Upper lobe of left lung (tissue), 6 donors: ENCODE measurements around the gene HDAC1. TPM values are rescaled to one million over a fixed set of nuclear protein-coding genes. Genes with fewer than 3 reads are reported as not detected.

Source experiments
- ATAC-seq, 2 donors: fragments of 200-7000 bp; cut with Tn5 transposase; one replicate each; pipeline ENCODE4 v1.9.1; 2022; ENCODE audit warnings: mild to moderate bottlenecking in 2 of 2, moderate library complexity in 2 of 2; ENCODE audit not compliant: low FRiP score in 2 of 2
- DNase-seq, 2 donors: peaks; one replicate each; pipeline ENCODE4 v3.0.0-alpha.2; 2019 to 2020
- H3K27ac ChIP-seq, 4 donors: fragments of 200-600 bp; sonication (generic); one replicate each; pipeline ENCODE4 v1.5.1; 2016 to 2019
- H3K27me3 ChIP-seq, 4 donors: fragments of 200-600 bp; sonication (generic); one replicate each; pipeline ENCODE4 v1.5.1; 2017 to 2019
- H3K36me3 ChIP-seq, 4 donors: fragments of 200-600 bp; sonication (generic); one replicate each; pipeline ENCODE4 v1.5.1; 2016 to 2019
- H3K4me1 ChIP-seq, 4 donors: fragments of 200-600 bp; sonication (generic); one replicate each; pipeline ENCODE4 v1.5.1; 2018 to 2019
- H3K4me3 ChIP-seq, 4 donors: fragments of 200-600 bp; sonication (generic); one replicate each; pipeline ENCODE4 v1.5.1; 2017 to 2019; ENCODE audit warnings: mild to moderate bottlenecking in 2 of 4, moderate library complexity in 1 of 4
- H3K9me3 ChIP-seq, 4 donors: fragments of 200-600 bp; sonication (generic); one replicate each; pipeline ENCODE4 v1.5.1; 2018 to 2019
- EP300 ChIP-seq, 4 donors: sonication (generic); formaldehyde crosslinking; IDR thresholded peaks; one replicate each; pipeline ENCODE4 v1.5.1; 2017; ENCODE audit warnings: antibody characterized with exemption in 4 of 4, control low read depth in 2 of 4
- POLR2A ChIP-seq, 4 donors: fragments of 450-650 bp; IDR thresholded peaks; one replicate each; pipeline ENCODE4 v1.5.1; 2016 to 2017; ENCODE audit warnings: antibody characterized with exemption in 4 of 4, mild to moderate bottlenecking in 2 of 4
- POLR2AphosphoS5 ChIP-seq, 2 donors: sonication (generic); formaldehyde crosslinking; IDR thresholded peaks; one replicate each; pipeline ENCODE4 v1.5.1; 2017; ENCODE audit warnings: antibody characterized with exemption in 2 of 2
- WGBS, 2 donors: methylation state at CpG; one replicate each; pipeline ENCODE4 v1.1.5; 2017 to 2018; 5-methylcytosine and 5-hydroxymethylcytosine counted together
- total RNA-seq, 6 donors: library from RNA; depleted of rRNA in 4 of 6; stranded (reverse); fragments of >200 nt in 4 of 6; gene quantifications; one replicate each; pipeline versions ENCODE4 v1.1.0 to v1.2.1, GENCODE V29; 2016 to 2021
- TF ChIP-seq, protein P1 (sequence below), 6 experiments: fragments of 450-650 bp in 4 of 6; fragments of 200-600 bp in 2 of 6; sonication (generic) in 2 of 6; IDR thresholded peaks; one replicate each; pipeline ENCODE4 v1.5.1; 2016 to 2019; ENCODE audit warnings: antibody characterized with exemption in 6 of 6
- donor health status: DM: no; HTN: no; CAD: no; lungs with moderate emphysema.
- donor health status: DM: no; HTN: yes; CAD: no; lungs with severe emphysema.

HDAC1 gene
- total RNA-seq, 6 donors from 2014 or later: 36.8 to 78.0 (median 48.8) TPM

DNA sequence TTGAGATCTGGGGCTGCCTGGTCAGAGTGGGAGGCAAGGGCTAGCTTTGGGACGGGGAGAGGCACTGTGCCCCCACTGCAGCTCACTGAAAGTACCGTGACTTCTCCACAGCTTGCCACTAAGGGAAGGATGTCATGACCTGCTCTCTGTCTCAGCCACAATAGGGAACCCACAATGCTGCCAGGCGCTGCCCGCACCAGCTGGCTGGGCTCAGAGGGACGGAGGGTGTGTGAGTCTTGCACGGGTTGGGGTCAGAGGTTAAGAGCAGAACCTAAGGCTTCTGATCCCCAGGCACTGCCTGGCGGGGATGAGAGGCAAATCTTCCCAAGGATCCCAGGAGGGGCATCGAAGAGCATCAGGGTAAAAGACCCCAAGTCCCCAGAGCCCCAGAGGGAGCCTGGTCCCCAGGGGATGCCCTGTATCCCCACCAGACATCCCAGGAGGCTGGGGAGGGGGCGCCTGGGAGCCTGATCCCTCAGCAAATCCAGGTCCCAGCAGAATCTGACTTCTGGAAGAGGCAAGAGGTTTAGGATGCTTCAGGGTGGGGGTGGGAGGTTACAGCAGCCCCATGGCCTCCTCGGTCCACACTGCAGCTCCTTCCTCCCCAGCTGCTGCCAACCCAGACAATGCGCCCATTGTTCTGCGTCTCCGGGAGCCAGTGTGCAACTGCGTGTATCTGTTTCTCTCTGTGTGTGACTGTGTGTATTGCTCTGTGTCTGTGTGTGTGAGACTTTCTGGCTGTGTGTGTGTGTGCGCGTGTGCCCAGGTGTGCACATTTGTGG is 46.2 kb downstream of the HDAC1 start:
- Histone ChIP-seq H3K36me3 (peaks cover 0 to 6% (median under 1%) of the 10 kb centered on the region in 4 donors), H3K4me1 (peaks cover 44 to 62% (median 51%) of the 10 kb centered on the region in 4 donors), H3K27me3 (no peaks in the 10 kb centered on the region), H3K4me3 (no peak overlapping the region), H3K9me3 (no peaks in the 10 kb centered on the region), H3K27ac (peak overlapping the region in 3 of 4 donors; percentile 16 to 89 (median 58))
- ATAC-seq (peak; percentile 19 to 38), DNase-seq (peak; percentile 57 to 84)
- WGBS, 2 donors: 20 to 58% methylated on average over 1 to 16 of the region's 16 CpGs
- TF ChIP-seq POLR2AphosphoS5 (IDR thresholded peaks at IDR 0.05) (no peak), POLR2A (IDR thresholded peaks at IDR 0.05) (no peak), EP300 (IDR thresholded peaks at IDR 0.05) (no peak)
- TF ChIP-seq, protein P1, sequence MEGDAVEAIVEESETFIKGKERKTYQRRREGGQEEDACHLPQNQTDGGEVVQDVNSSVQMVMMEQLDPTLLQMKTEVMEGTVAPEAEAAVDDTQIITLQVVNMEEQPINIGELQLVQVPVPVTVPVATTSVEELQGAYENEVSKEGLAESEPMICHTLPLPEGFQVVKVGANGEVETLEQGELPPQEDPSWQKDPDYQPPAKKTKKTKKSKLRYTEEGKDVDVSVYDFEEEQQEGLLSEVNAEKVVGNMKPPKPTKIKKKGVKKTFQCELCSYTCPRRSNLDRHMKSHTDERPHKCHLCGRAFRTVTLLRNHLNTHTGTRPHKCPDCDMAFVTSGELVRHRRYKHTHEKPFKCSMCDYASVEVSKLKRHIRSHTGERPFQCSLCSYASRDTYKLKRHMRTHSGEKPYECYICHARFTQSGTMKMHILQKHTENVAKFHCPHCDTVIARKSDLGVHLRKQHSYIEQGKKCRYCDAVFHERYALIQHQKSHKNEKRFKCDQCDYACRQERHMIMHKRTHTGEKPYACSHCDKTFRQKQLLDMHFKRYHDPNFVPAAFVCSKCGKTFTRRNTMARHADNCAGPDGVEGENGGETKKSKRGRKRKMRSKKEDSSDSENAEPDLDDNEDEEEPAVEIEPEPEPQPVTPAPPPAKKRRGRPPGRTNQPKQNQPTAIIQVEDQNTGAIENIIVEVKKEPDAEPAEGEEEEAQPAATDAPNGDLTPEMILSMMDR (IDR thresholded peaks at IDR 0.05): no peak

DNA sequence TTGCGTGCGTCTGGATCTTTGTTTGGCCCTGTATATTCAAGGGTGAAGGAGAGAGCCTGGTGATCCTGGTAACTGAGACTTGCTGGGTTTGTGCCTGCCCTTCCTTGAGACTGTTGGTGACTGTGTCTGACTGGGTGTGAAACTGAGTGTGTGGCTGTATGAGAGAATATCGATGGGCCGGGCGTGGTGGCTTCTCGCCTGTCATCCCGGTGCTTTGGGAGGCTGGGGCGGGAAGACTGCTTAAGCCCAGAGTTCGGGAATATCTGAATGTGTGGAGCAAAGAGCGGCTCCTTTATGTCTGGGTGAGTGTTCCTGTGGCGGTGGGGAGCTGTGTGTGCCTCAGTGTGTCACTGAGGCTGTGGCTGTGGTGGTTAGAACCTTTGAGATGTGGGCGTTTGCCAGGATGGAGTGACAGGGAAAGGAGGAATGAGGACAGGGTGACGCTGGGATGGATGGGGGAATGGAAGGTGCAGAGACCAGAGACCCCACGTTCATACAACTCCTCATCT is 46.8 kb downstream of the HDAC1 start:
- peaks cover 44 to 59% (median 49%) of the 10 kb centered on the region in 4 donors for H3K4me1 ChIP-seq
- no peak for TF ChIP-seq POLR2A (IDR thresholded peaks at IDR 0.05)
- TF ChIP-seq, protein P1 (IDR thresholded peaks at IDR 0.05): no peak
- no peak for TF ChIP-seq EP300 (IDR thresholded peaks at IDR 0.05)
- no peak for TF ChIP-seq POLR2AphosphoS5 (IDR thresholded peaks at IDR 0.05)
- ATAC-seq (no peak), DNase-seq (no peak)
- no peaks in the 10 kb centered on the region for H3K27me3 ChIP-seq
- peak overlapping the region in 2 of 4 donors; percentile 16 to 58 for H3K27ac ChIP-seq
- no peak overlapping the region for H3K4me3 ChIP-seq
- 84 to 85% methylated on average over 12 to 14 of the region's 14 CpGs for WGBS, 2 donors
- no peaks in the 10 kb centered on the region for H3K36me3 ChIP-seq
- no peaks in the 10 kb centered on the region for H3K9me3 ChIP-seq

DNA sequence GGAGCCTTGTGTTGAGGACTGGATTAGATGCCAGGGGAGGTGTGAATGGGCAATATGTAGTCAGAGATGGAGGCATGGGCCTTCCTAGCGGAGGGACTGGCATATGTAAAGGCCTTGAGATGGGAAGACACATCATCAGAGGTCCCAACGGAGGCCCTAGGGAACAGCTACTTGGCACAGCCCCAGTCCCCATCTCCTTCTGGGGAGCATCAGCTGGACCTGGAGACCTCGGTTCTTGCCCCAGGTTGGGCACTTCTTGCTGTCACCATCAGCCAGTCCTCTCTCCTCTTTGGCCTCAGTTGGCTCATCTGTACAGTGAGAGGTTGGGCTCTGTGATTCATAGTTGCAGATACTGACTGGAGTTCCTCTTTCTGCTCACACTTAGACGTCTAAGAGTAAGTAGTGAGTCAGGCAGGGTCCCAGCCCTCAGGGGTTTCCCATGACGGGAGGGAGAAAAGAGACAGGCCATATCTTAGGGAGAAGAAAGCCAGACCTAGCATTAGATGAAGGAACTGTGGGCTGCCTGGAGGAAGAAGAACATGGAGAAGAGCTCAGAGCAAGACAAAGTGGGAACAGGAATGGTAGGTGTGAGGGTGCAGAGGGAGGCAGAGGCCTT is 47.6 kb downstream of the HDAC1 start:
- Histone ChIP-seq H3K27ac (no peak overlapping the region), H3K36me3 (no peaks in the 10 kb centered on the region), H3K4me1 (peaks cover 43 to 56% (median 46%) of the 10 kb centered on the region in 4 donors), H3K27me3 (no peaks in the 10 kb centered on the region), H3K9me3 (no peaks in the 10 kb centered on the region), H3K4me3 (no peak overlapping the region)
- no peak for ATAC-seq
- TF ChIP-seq EP300 (IDR thresholded peaks at IDR 0.05): no peak
- TF ChIP-seq, protein P1 (IDR thresholded peaks at IDR 0.05): no peak
- no peak for TF ChIP-seq POLR2AphosphoS5 (IDR thresholded peaks at IDR 0.05)
- TF ChIP-seq POLR2A (IDR thresholded peaks at IDR 0.05): no peak
- peak in 1 of 2 donors; percentile 43 for DNase-seq
- WGBS, 2 donors: 71 to 72% methylated on average over 3 to 5 of the region's 5 CpGs

DNA sequence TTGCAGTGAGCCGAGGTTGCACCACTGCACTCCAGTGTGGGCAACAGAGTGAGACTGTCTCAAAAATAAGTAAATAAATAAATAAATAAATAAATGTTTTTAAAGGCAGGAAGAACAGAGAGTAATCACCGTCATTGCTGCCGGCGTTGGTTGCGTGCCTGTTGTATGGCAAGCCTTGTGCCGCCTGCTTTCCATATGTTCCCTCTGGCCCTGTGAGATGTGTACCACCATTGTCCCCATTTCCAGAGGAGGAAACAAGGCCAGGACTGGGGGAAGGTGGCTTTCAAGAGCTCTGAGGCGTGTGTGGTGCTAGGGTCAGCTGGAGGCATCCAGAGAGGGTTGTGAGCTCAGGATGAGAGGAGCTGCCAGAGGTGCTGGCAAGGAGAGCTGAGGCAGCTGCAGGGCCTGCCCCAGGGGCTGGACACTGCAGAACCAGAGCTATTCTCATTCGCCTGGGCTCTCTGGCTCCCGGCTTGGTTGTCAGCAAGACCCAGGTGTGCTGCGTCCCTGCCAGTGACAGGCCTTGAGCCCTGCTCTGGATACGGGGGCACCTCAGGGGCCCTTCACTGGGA is 49.4 kb downstream of the HDAC1 start:
- ATAC-seq (no peak), DNase-seq (no peak)
- Histone ChIP-seq H3K4me1 (peaks cover 28 to 50% (median 45%) of the 10 kb centered on the region in 4 donors), H3K27ac (no peak overlapping the region), H3K4me3 (no peak overlapping the region), H3K9me3 (no peaks in the 10 kb centered on the region), H3K27me3 (no peaks in the 10 kb centered on the region), H3K36me3 (no peaks in the 10 kb centered on the region)
- WGBS, 2 donors: 91 to 99% methylated on average over 9 to 11 of the region's 11 CpGs
- no peak for TF ChIP-seq EP300 (IDR thresholded peaks at IDR 0.05)
- TF ChIP-seq POLR2A (IDR thresholded peaks at IDR 0.05): no peak
- TF ChIP-seq, protein P1 (IDR thresholded peaks at IDR 0.05): no peak
- no peak for TF ChIP-seq POLR2AphosphoS5 (IDR thresholded peaks at IDR 0.05)
